SK-N-SH (cell line): ENCODE measurements around the gene PIGM. TPM values are rescaled to one million over a fixed set of nuclear protein-coding genes. Genes with fewer than 3 reads are reported as not detected.
A peak's percentile ranks its signal among the peaks of the same experiment; 100 is the strongest.

Source experiments
- CTCF ChIA-PET: fragments of 300-600, 350-600 bp; formaldehyde crosslinking; extraction: SDS; loops from one replicate; lab custom pipeline; 2021; lab: Yijun Ruan, JAX
- POLR2A ChIA-PET: fragments of 350-600 bp; sonication (Branson Sonifier 250); formaldehyde crosslinking; extraction: SDS; loops from one replicate; lab custom pipeline; 2020; ENCODE audit warnings: antibody characterized with exemption, inconsistent platforms; lab: Yijun Ruan, JAX
- DNase-seq: peaks from one replicate; pipeline ENCODE4 v3.0.0; 2012
- H2AFZ ChIP-seq: fragments of 200-600 bp; sonication (generic); 2 replicates; pipeline ENCODE4 v1.8.1; 2016; ENCODE audit warnings: antibody characterized with exemption, mild to moderate bottlenecking, low read depth
- H3F3A ChIP-seq: fragments of 200-600 bp; sonication (generic); replicated peaks from 2 replicates; pipeline ENCODE3; 2016; ENCODE audit warnings: antibody characterized with exemption, mild to moderate bottlenecking; ENCODE audit not compliant: insufficient read depth
- H3K27ac ChIP-seq, 2 experiments: fragments of 200-500 bp in 1 of 2; fragments of 200-600 bp in 1 of 2; sonication (Bioruptor generic) in 1 of 2; sonication (generic), shearing (Covaris generic) in 1 of 2; 2 replicates each; pipeline versions ENCODE4 v1.5.1 to v1.6.1; 2014 to 2016; ENCODE audit warnings: low read depth in 2 of 2, inconsistent platforms in 1 of 2, low read length in 1 of 2, mild to moderate bottlenecking in 1 of 2, mixed read lengths in 1 of 2
- H3K27me3 ChIP-seq: fragments of 200-600 bp; sonication (generic), shearing (Covaris generic); 2 replicates; pipeline ENCODE4 v1.6.1; 2016; ENCODE audit warnings: mixed run types; ENCODE audit not compliant: insufficient read depth
- H3K36me3 ChIP-seq, 2 experiments: fragments of 200-500 bp in 1 of 2; fragments of 200-600 bp in 1 of 2; sonication (Bioruptor generic) in 1 of 2; sonication (generic) in 1 of 2; replicated peaks in 1 of 2; 2 replicates each; pipeline versions ENCODE3 to v1.5.1; 2014 to 2016; ENCODE audit warnings: low read length in 1 of 2, mild to moderate bottlenecking in 1 of 2; ENCODE audit not compliant: insufficient read depth in 2 of 2, control insufficient read depth in 1 of 2
- H3K4me1 ChIP-seq, 2 experiments: fragments of 200-500 bp in 1 of 2; fragments of 200-600 bp in 1 of 2; sonication (Bioruptor generic) in 1 of 2; sonication (generic), shearing (Covaris generic) in 1 of 2; 2 replicates each; pipeline versions ENCODE4 v1.5.1 to v1.6.1; 2014 to 2016; ENCODE audit warnings: low read depth in 1 of 2, low read length in 1 of 2, mixed run types in 1 of 2; ENCODE audit not compliant: insufficient read depth in 2 of 2, control insufficient read depth in 1 of 2
- H3K4me2 ChIP-seq: fragments of 200-600 bp; sonication (generic), shearing (Covaris generic); 2 replicates; pipeline ENCODE4 v1.6.1; 2017; ENCODE audit warnings: mixed run types
- H3K4me3 ChIP-seq, 2 experiments: fragments of 200-500 bp in 1 of 2; fragments of 200-600 bp in 1 of 2; sonication (Bioruptor generic) in 1 of 2; sonication (generic), shearing (Covaris generic) in 1 of 2; 2 replicates each; pipeline versions ENCODE4 v1.5.1 to v1.8.1; 2014 to 2016; ENCODE audit warnings: low read depth in 2 of 2, inconsistent platforms in 1 of 2, low read length in 1 of 2, mild to moderate bottlenecking in 1 of 2, mixed read lengths in 1 of 2, moderate library complexity in 1 of 2
- H3K79me2 ChIP-seq: fragments of 200-600 bp; sonication (generic); 2 replicates; pipeline ENCODE4 v1.8.1; 2017; ENCODE audit warnings: mild to moderate bottlenecking; ENCODE audit not compliant: insufficient read depth
- H3K9ac ChIP-seq: fragments of 200-600 bp; sonication (generic); 2 replicates; pipeline ENCODE4 v1.6.1; 2017; ENCODE audit warnings: mixed run types
- H3K9me2 ChIP-seq: fragments of 200-600 bp; sonication (generic); 2 replicates; pipeline ENCODE4 v1.6.1; 2017; ENCODE audit warnings: mixed run types
- H3K9me3 ChIP-seq: fragments of 200-600 bp; sonication (generic); 2 replicates; pipeline ENCODE4 v1.6.1; 2017; ENCODE audit warnings: mixed run types, mild to moderate bottlenecking, moderate library complexity
- H4K20me1 ChIP-seq: fragments of 200-600 bp; sonication (generic); 2 replicates; pipeline ENCODE4 v1.6.1; 2017; ENCODE audit warnings: mild to moderate bottlenecking, mixed run types; ENCODE audit not compliant: insufficient read depth
- CHD2 ChIP-seq: fragments of 150-350 bp; IDR thresholded peaks from 2 replicates; pipeline ENCODE4 v1.6.1; 2018; ENCODE audit warnings: low read length; ENCODE audit not compliant: partially characterized antibody
- EP300 ChIP-seq, 2 experiments: IDR thresholded peaks; 2 replicates each; pipeline versions ENCODE4 v1.4.0 to v1.6.1; 2012; ENCODE audit warnings: borderline replicate concordance in 1 of 2, low read depth in 1 of 2, low read length in 1 of 2
- EZH2phosphoT487 ChIP-seq: fragments of 200-600 bp; sonication (generic); IDR thresholded peaks from 2 replicates; pipeline ENCODE4 v1.6.1; 2017; ENCODE audit warnings: low read depth, mixed run types, mild to moderate bottlenecking, antibody characterized with exemption, moderate library complexity, borderline replicate concordance
- FOSL2 ChIP-seq: IDR thresholded peaks from 2 replicates; pipeline ENCODE4 v1.4.0; 2012; ENCODE audit warnings: low read depth, mild to moderate bottlenecking, moderate library complexity, borderline replicate concordance
- FOXJ3 ChIP-seq: sonication (generic); formaldehyde crosslinking; IDR thresholded peaks from 2 replicates; pipeline ENCODE4 v1.5.1; 2020; ENCODE audit warnings: mild to moderate bottlenecking, missing genetic modification reagents
- FOXM1 ChIP-seq: IDR thresholded peaks from 2 replicates; pipeline ENCODE4 v1.4.0; 2012; ENCODE audit warnings: low read depth, mild to moderate bottlenecking
- GATA2 ChIP-seq: sonication (generic); formaldehyde crosslinking; IDR thresholded peaks from 2 replicates; pipeline ENCODE4 v1.5.0; 2020; ENCODE audit warnings: mild to moderate bottlenecking, missing genetic modification reagents
- JUND ChIP-seq: IDR thresholded peaks from 2 replicates; pipeline ENCODE4 v1.4.0; 2012
- MAX ChIP-seq: IDR thresholded peaks from 2 replicates; pipeline ENCODE4 v1.4.0; 2012; ENCODE audit warnings: low read depth
- MXI1 ChIP-seq: IDR thresholded peaks from 2 replicates; pipeline ENCODE4 v1.6.1; 2012; ENCODE audit warnings: mild to moderate bottlenecking, low read depth, low read length, improper control_type of control experiment
- RFX5 ChIP-seq: IDR thresholded peaks from 2 replicates; pipeline ENCODE4 v1.6.1; 2012; ENCODE audit warnings: mild to moderate bottlenecking, improper control_type of control experiment, low read length
- RXRA ChIP-seq: IDR thresholded peaks from 2 replicates; pipeline ENCODE4 v1.4.0; 2012; ENCODE audit warnings: low read depth, mild to moderate bottlenecking, borderline replicate concordance
- TCF12 ChIP-seq: IDR thresholded peaks from 2 replicates; pipeline ENCODE4 v1.4.0; 2012
- TEAD4 ChIP-seq: IDR thresholded peaks from 2 replicates; pipeline ENCODE4 v1.4.0; 2012; ENCODE audit warnings: mild to moderate bottlenecking, borderline replicate concordance; ENCODE audit not compliant: insufficient read depth
- USF1 ChIP-seq: IDR thresholded peaks from 2 replicates; pipeline ENCODE4 v1.4.0; 2012; ENCODE audit warnings: low read depth, borderline replicate concordance
- WGBS: methylation state at CpG from one replicate; pipeline ENCODE4 v1.1.6; 2017; ENCODE audit warnings: low lambda C conversion rate; 5-methylcytosine and 5-hydroxymethylcytosine counted together
- polyA plus RNA-seq, 3 experiments: library from polyadenylated mRNA; depleted of rRNA; stranded (reverse); fragments of >200 nt; gene quantifications; 2 replicates each; pipeline ENCODE4 v1.2.3, GENCODE V29; 2012

Gene PIGM
- polyA plus RNA-seq, 1 of the 3 experiments (the other 2 are of a cell fraction), result 4.0 TPM

- peaks cover 5% of the 10 kb centered on the region for H3F3A ChIP-seq
- no peak overlapping the region for H2AFZ ChIP-seq
- peaks cover 5 to 12% of the 10 kb centered on the region in 2 experiments; a peak in 3 of 4 replicates for H3K4me1 ChIP-seq
- CTCF ChIA-PET, result interaction anchor here (1.4 to 5.6 kb wide), 3 partner anchors 14 to 85 kb away, joined by 3 to 96 read pairs (median 5); no protein-coding TSS in a partner anchor
- no peaks in the 10 kb centered on the region for H3K36me3 ChIP-seq
- no peak for TF ChIP-seq RXRA
- no peak for TF ChIP-seq FOSL2
- H3K4me3 ChIP-seq, result no peak overlapping the region
- H4K20me1 ChIP-seq, result no peaks in the 10 kb centered on the region
- POLR2A ChIA-PET, result no interaction called here
- DNase-seq, result no peak
- H3K9me3 ChIP-seq, result no peaks in the 10 kb centered on the region
- no peaks in the 10 kb centered on the region for H3K9me2 ChIP-seq
- H3K4me2 ChIP-seq, result no peak overlapping the region
- H3K9ac ChIP-seq, result no peak overlapping the region
- 80% methylated on average over 5 of the region's 5 CpGs for WGBS
- no peak overlapping the region for H3K27ac ChIP-seq
- H3K79me2 ChIP-seq, result no peaks in the 10 kb centered on the region
- no peaks in the 10 kb centered on the region for H3K27me3 ChIP-seq
These were observed 11.6 kb downstream of the PIGM start for GRCh38 chr1:160020196-160020595.

- peak overlapping the region; percentile 45; the same call in 1 of the 2 replicates for H3K4me2 ChIP-seq
- H3K79me2 ChIP-seq, result no peaks in the 10 kb centered on the region
- CTCF ChIA-PET, result interaction anchor here (1.0 to 5.6 kb wide), 3 partner anchors 12 to 83 kb away, joined by 4 to 96 read pairs (median 4); no protein-coding TSS in a partner anchor
- no peaks in the 10 kb centered on the region for H3K36me3 ChIP-seq
- H3K27ac ChIP-seq, result peak overlapping the region in 1 of 2 experiments; percentile 29; a peak in 1 of 4 replicates
- no peaks in the 10 kb centered on the region for H3K9me2 ChIP-seq
- no peak overlapping the region for H3K9ac ChIP-seq
- POLR2A ChIA-PET, result no interaction called here
- peaks cover 5 to 12% of the 10 kb centered on the region in 2 experiments; a peak in 3 of 4 replicates for H3K4me1 ChIP-seq
- no peak for DNase-seq
- H3K9me3 ChIP-seq, result no peaks in the 10 kb centered on the region
- H3F3A ChIP-seq, result peaks cover 5% of the 10 kb centered on the region
- no peak overlapping the region for H2AFZ ChIP-seq
- TF ChIP-seq FOSL2, result peak; percentile 64; the same call in 1 of the 2 replicates
- no peak for TF ChIP-seq FOXM1
- TF ChIP-seq GATA2 (CRISPR knock-in tag), result no peak
- TF ChIP-seq FOXJ3 (CRISPR knock-in tag), result no peak
- TF ChIP-seq JUND, result peak; percentile 62
- TF ChIP-seq TCF12, result peak; percentile 31; the same call in 1 of the 2 replicates
- H3K27me3 ChIP-seq, result no peaks in the 10 kb centered on the region
- WGBS, result 59% methylated on average over 1 of the region's 1 CpG
- H3K4me3 ChIP-seq, result no peak overlapping the region
- no peaks in the 10 kb centered on the region for H4K20me1 ChIP-seq
These were observed 12.9 kb downstream of the PIGM start for GRCh38 chr1:160018900-160019299.

GRCh38 chr1:160018347-160018746 lies 13.4 kb downstream of the PIGM start:
- ChIA-PET CTCF (interaction anchor here (1.0 to 5.6 kb wide), 3 partner anchors 12 to 83 kb away, joined by 4 to 96 read pairs (median 4); no protein-coding TSS in a partner anchor), POLR2A (no interaction called here)
- Histone ChIP-seq H4K20me1 (no peaks in the 10 kb centered on the region), H3K27ac (no peak overlapping the region), H3K4me1 (peaks cover 5 to 12% of the 10 kb centered on the region in 2 experiments; a peak in 3 of 4 replicates), H3K4me2 (peak overlapping the region; percentile 45; the same call in 1 of the 2 replicates), H3F3A (peaks cover 5% of the 10 kb centered on the region), H3K36me3 (no peaks in the 10 kb centered on the region), H3K9me3 (no peaks in the 10 kb centered on the region), H3K79me2 (no peaks in the 10 kb centered on the region), H3K9ac (no peak overlapping the region), H2AFZ (no peak overlapping the region), H3K4me3 (no peak overlapping the region), H3K27me3 (no peaks in the 10 kb centered on the region)
- no peak for DNase-seq
- WGBS, result 85% methylated on average over 3 of the region's 3 CpGs
- TF ChIP-seq RFX5, result no peak
- no peak for TF ChIP-seq MXI1
- TF ChIP-seq CHD2, result no peak
- TF ChIP-seq USF1, result no peak
- no peak for TF ChIP-seq MAX
- no peak for TF ChIP-seq EP300 (IDR thresholded peaks at IDR 0.05; ENCODE audit: borderline replicate concordance in 1 of 2, low read depth in 1 of 2, low read length in 1 of 2)
- TF ChIP-seq EZH2phosphoT487, result no peak
- no peak for TF ChIP-seq TEAD4
- TF ChIP-seq, all 33 proteins: peak for 0
- no peaks in the 10 kb centered on the region for H3K9me2 ChIP-seq
